Subcutaneous adipose tissue (tissue), 4 donors: ENCODE results near the gene LRP1. TPM values are rescaled to one million over a fixed set of nuclear protein-coding genes. Genes with fewer than 3 reads are reported as not detected.

Experiments
- CTCF ChIP-seq: fragments of 450-650 bp; IDR thresholded peaks from one replicate; pipeline ENCODE4 v1.5.1; 2016; ENCODE audit warnings: low read depth, mild to moderate bottlenecking, control low read depth, antibody characterized with exemption, moderate library complexity
- total RNA-seq, 4 donors: library from RNA; depleted of rRNA; stranded (reverse); fragments of >200 nt; gene quantifications; one replicate each; pipeline ENCODE4 v1.1.0, GENCODE V29; 2016

The LRP1 gene
- total RNA-seq, 4 donors from 2014 or later, result 301 to 814 (median 762) TPM

- TF ChIP-seq CTCF, result no peak
Observed at GRCh38 chr12:57096099-57096572, 32.1 kb upstream of the LRP1 start.

- no peak for TF ChIP-seq CTCF
Observed at GRCh38 chr12:57096748-57097553, 31.3 kb upstream of the LRP1 start.

GRCh38 chr12:57097554-57097835, 30.8 kb upstream of the LRP1 start:
- TF ChIP-seq CTCF, result no peak

- no peak for TF ChIP-seq CTCF
Observed at GRCh38 chr12:57098546-57098945, 29.7 kb upstream of the LRP1 start.

GRCh38 chr12:57099047-57099714, 29.1 kb upstream of the LRP1 start:
- TF ChIP-seq CTCF, result no peak

GRCh38 chr12:57099766-57100165, 28.5 kb upstream of the LRP1 start:
- TF ChIP-seq CTCF, result no peak

GRCh38 chr12:57101892-57102695, 26.2 kb upstream of the LRP1 start:
- TF ChIP-seq CTCF, result no peak
